Activated CD8-positive, alpha-beta memory T cell treated with anti-CD3 and anti-CD28 coated beads, Interleukin-2, amount 50 U/mL, for 1 hour (primary cell): ENCODE data around the gene NPAS3.

ENCODE experiments used
- DNase-seq: peaks from one replicate; pipeline ENCODE4 v3.0.0-alpha.2; 2020; ENCODE audit errors: extremely low read depth

NPAS3 gene

GRCh38 chr14:33016613-33017012 lies 77.9 kb downstream of the NPAS3 start:
- DNase-seq = no peak

DNA sequence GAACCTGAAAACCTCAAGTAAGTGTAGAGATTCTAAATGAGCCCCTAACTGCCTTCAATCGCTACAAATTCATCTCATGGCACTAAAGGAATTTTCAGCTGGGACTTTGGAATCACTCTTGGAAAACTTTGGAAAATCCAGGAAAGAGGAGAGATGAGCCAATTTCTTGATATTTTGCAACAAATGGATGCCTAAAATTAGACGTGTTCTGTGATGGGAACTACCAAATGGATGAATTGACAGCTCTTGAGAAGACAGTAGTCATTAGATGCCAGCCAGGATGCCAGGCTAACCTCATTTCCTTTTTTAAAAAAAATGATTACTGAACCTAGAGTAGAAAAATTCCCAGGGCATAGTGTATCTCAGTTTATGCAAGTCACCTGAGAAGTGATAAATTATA lies 78.3 kb downstream of the NPAS3 start:
- DNase-seq = no peak

GRCh38 chr14:33019346-33019745 lies 80.7 kb downstream of the NPAS3 start:
- DNase-seq = no peak

GRCh38 chr14:33026850-33027430 lies 88.3 kb downstream of the NPAS3 start:
- no peak for DNase-seq

- DNase-seq = no peak
These were observed 90.8 kb downstream of the NPAS3 start for GRCh38 chr14:33029511-33029910.

GRCh38 chr14:33030386-33030785 lies 91.7 kb downstream of the NPAS3 start:
- DNase-seq = no peak

DNA sequence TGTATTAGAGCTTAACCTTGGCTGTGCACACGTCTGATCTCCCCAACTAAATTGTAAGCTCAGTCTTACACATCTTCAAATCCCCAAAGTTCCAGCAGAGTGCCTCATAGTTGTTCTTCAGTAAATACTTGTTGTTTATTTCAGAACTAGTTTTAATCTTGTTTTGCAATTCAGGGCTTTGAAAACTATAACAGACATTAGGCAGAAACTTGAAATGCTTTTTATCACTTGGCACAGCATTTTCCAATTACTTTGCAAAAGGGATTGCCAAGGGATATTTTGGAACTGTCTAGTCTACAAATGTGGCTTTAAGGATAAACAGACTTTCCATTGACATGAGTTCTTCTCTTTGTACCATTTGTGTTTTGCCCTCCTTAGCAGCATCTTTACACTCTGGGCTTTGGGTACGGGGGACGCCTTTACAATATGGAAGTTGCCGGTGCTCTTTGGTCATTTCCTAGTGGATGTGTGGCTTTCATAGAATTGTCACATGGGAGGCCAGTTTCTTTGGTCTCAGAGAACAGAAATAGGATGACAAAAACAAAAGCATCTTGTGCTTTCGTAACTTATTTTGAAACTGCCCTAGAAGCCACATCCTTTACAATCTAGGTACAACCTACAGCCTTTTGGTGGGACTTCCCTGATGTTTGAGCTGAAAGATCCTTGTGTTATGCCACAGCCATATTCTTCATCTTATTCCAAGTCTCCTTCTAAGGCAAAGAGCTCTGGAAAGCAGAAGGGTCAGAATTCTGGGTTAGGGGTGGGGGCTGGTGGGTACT lies 96.9 kb downstream of the NPAS3 start:
- no peak for DNase-seq

GRCh38 chr14:33039311-33039710 lies 100.6 kb downstream of the NPAS3 start:
- DNase-seq = no peak

- no peak for DNase-seq
These were observed 101.9 kb downstream of the NPAS3 start for GRCh38 chr14:33040372-33041140.

DNA sequence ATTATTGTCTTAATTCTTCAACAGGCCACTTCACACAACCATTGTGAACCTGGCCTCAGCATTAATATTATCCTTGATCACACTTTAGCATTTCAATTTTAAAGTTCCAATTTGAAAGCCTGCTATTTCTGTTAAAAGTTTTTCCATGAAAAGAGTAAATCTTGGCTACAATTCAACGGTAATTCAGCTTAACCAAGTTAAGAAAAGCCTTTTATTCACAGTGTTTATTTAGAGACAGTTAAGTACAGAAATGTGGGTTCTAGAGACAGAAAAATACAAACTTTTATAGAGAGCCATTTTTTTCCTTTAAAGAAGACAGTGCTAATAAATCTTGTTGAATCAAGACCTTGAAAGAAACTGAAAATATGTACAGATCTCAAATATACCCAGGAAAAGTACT lies 103.9 kb downstream of the NPAS3 start:
- no peak for DNase-seq

DNA sequence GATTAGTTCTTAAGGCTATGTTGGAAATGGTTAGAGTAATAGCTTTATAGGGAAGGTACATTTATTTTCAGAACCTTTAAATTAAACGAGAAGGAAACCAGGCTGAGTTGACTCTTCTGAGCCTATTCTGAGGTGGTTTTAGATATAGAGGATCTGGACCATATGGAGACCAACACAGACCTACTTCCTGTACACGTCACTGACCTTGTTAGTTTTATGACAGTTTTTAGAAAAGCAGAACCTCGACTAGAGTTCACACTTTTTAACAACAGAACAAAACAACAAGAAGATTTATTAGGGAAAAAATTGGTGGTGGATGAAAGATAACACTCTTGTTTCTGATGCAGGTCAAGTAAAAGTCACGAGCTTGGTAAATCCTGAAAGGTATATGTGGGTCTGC lies 107.1 kb downstream of the NPAS3 start:
- no peak for DNase-seq

- DNase-seq = no peak
These were observed 114.3 kb downstream of the NPAS3 start for GRCh38 chr14:33052943-33053342.

- no peak for DNase-seq
These were observed 117.5 kb downstream of the NPAS3 start for GRCh38 chr14:33056213-33056612.

DNA sequence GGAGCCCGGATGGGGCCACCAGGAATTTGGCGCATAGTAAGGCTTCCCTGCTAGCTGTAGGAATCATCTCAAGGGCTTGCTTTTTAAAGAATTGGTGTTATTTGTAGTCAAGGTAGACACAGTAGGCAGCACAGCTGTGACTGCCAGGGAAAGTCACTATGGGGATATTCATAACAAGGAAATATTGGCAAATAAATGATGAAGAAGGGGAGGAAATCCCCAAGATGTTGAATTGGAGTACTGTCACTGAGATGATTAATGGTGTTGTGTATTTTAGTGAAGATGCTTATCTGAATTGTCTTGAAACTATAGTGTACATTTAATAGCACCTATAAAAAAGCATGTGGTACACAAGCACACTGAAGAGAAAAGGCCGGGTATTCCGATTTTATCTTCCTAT lies 118.9 kb downstream of the NPAS3 start:
- no peak for DNase-seq

DNA sequence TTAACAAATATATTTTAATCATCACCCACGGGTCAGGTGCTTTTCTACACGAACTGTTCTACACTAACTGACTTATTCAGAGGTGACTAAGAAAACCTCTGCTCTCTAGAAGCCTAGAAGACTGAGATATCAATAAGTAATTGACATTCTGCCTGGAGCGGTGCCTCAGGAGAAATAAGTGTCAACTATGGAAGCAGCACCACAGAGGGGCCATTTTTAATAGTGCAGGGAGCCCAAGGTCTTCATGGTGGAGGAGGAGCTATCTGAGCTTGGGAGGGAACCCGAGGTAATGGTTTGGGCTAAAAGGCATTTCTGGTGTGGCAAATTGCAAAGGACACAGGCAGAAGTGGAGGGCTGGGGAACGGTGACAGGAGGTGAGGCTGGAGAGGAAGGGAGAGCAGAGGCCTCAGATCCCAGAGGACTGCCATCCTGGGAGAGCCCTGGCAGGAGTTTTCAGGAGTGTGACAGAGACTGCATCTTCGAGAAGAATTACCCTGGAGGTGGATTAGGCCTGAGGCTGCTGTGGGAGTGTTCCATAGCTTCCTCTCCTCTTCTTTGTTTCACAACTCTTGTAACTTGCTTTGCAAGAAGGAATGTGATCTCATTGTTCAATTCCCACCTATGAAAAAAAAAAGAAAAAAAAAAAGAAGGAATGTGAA lies 123.1 kb downstream of the NPAS3 start:
- no peak for DNase-seq

DNA sequence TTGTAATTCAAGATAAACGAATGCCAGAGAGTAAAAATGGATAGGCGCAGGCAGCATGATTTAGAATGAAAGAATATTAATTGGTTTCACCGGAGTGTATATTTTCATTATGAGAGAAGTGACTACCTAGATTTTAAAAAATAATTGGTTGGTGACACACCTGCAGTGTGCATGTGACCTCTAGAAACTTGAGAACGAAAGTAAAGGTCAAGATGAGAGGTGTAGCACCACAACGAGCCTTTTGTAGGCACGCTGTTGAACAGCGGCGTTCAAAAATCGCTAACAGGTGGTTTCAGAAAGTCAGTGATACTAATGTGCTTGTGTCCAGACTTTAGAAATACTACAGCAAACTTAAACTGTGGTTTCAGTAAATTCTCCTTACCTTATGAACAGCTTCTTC lies 123.8 kb downstream of the NPAS3 start:
- no peak for DNase-seq

- no peak for DNase-seq
These were observed 124.2 kb downstream of the NPAS3 start for GRCh38 chr14:33062881-33063280.

GRCh38 chr14:33063521-33063920 lies 124.8 kb downstream of the NPAS3 start:
- DNase-seq = no peak

- DNase-seq = no peak
These were observed 127.0 kb downstream of the NPAS3 start for GRCh38 chr14:33065634-33066033.

DNA sequence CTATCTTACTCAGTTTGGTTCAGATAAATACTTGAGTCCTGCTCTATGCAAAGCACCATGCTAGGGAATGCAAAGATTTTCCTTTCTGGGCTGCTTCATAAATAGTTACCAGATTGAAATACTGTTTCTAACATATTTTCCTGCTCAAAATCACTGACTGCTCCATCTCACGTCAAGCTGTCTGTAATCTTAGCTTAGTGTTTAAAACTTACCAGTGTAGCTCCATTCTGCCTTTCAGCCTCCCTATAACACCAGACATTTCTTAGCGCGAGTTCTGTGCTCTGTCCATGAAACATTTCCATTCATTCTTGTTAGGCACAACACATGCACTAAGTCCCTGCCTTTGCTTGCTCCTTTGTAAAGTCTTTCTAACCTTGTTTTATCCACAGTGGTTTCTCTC lies 129.4 kb downstream of the NPAS3 start:
- DNase-seq = no peak

DNA sequence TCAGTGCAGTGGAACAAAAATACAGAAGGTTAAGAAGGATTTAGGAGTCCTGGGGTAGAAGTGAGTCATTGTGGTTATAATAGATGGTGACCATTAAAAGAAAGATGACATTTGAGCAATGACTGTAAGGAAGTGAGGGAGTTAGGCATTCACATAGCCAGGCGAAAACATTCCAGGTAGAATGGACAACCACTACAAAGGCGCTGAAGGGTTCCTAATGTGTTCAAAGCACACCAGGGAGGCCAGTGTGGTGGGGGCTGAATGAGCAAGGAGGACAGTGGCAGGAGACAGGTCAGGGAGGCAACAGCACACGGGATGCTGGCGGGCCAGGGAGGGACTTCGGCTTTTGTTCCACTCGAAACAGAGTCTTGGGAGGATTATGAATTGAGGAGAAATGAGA lies 129.9 kb downstream of the NPAS3 start:
- DNase-seq = no peak

- no peak for DNase-seq
These were observed 131.8 kb downstream of the NPAS3 start for GRCh38 chr14:33070475-33070874.
